Measurements from ENCODE around the gene GSG1L.

Gene GSG1L

GRCh38 chr16:28063591-28064061 lies at the start of gene GSG1L:
TSS of gene GSG1L (minus strand) at chr16:28063714. CDS start at chr16:28063424, 290 bp downstream.
- no peak within 1 kb of the TSS for H3K4me3 ChIP-seq (ENCODE audit: low read depth, low read length)
- no peak for TF ChIP-seq POLR2A (IDR thresholded peaks at IDR 0.05; ENCODE audit: extremely low read depth, insufficient read length)
- TF ChIP-seq MAX (IDR thresholded peaks at IDR 0.05; ENCODE audit: low read depth, low read length): no peak
- no peak for TF ChIP-seq MYC (IDR thresholded peaks at IDR 0.05; ENCODE audit: low read depth, low read length)
- TF ChIP-seq CTCF (IDR thresholded peaks at IDR 0.05; ENCODE audit: low read depth, low read length): no peak
- DNase-seq (ENCODE audit: low read depth): no peak

GRCh38 chr16:28112908-28113307 lies 49.4 kb upstream of the GSG1L start:
- DNase-seq (ENCODE audit: low read depth): no peak
- H3K4me3 ChIP-seq (ENCODE audit: low read depth, low read length): no peak overlapping the region
- TF ChIP-seq MYC (IDR thresholded peaks at IDR 0.05; ENCODE audit: low read depth, low read length) (no peak), POLR2A (IDR thresholded peaks at IDR 0.05; ENCODE audit: extremely low read depth, insufficient read length) (no peak), CTCF (IDR thresholded peaks at IDR 0.05; ENCODE audit: low read depth, low read length) (no peak), MAX (IDR thresholded peaks at IDR 0.05; ENCODE audit: low read depth, low read length) (no peak)

GRCh38 chr16:28110977-28111376 lies 47.5 kb upstream of the GSG1L start:
- DNase-seq (ENCODE audit: low read depth): no peak
- no peak overlapping the region for H3K4me3 ChIP-seq (ENCODE audit: low read depth, low read length)
- TF ChIP-seq POLR2A (IDR thresholded peaks at IDR 0.05; ENCODE audit: extremely low read depth, insufficient read length): no peak
- no peak for TF ChIP-seq MYC (IDR thresholded peaks at IDR 0.05; ENCODE audit: low read depth, low read length)
- no peak for TF ChIP-seq MAX (IDR thresholded peaks at IDR 0.05; ENCODE audit: low read depth, low read length)
- no peak for TF ChIP-seq CTCF (IDR thresholded peaks at IDR 0.05; ENCODE audit: low read depth, low read length)

- no peak for DNase-seq (ENCODE audit: low read depth)
- TF ChIP-seq MYC (IDR thresholded peaks at IDR 0.05; ENCODE audit: low read depth, low read length): no peak
- no peak overlapping the region for H3K4me3 ChIP-seq (ENCODE audit: low read depth, low read length)
These were observed 47.0 kb upstream of the GSG1L start for GRCh38 chr16:28110479-28110878.

GRCh38 chr16:28110074-28110473 lies 46.6 kb upstream of the GSG1L start:
- no peak for DNase-seq (ENCODE audit: low read depth)
- no peak for TF ChIP-seq POLR2A (IDR thresholded peaks at IDR 0.05; ENCODE audit: extremely low read depth, insufficient read length)
- TF ChIP-seq MAX (IDR thresholded peaks at IDR 0.05; ENCODE audit: low read depth, low read length): no peak
- TF ChIP-seq CTCF (IDR thresholded peaks at IDR 0.05; ENCODE audit: low read depth, low read length): no peak
- H3K4me3 ChIP-seq (ENCODE audit: low read depth, low read length): no peak overlapping the region

GRCh38 chr16:28108590-28109247 lies 45.2 kb upstream of the GSG1L start:
- no peak overlapping the region for H3K4me3 ChIP-seq (ENCODE audit: low read depth, low read length)
- no peak for TF ChIP-seq MYC (IDR thresholded peaks at IDR 0.05; ENCODE audit: low read depth, low read length)
- TF ChIP-seq POLR2A (IDR thresholded peaks at IDR 0.05; ENCODE audit: extremely low read depth, insufficient read length): no peak
- TF ChIP-seq CTCF (IDR thresholded peaks at IDR 0.05; ENCODE audit: low read depth, low read length): no peak
- no peak for TF ChIP-seq MAX (IDR thresholded peaks at IDR 0.05; ENCODE audit: low read depth, low read length)
- DNase-seq (ENCODE audit: low read depth): no peak

All from NB4 (cell line).